OCI-LY7 (cell line): ENCODE data around the gene VAMP7.

Source experiments
- CTCF ChIP-seq: fragments of 200-600 bp; sonication (generic); conservative IDR thresholded peaks from 2 replicates; pipeline ENCODE4 v1.5.1; 2014; ENCODE audit warnings: mild to moderate bottlenecking, antibody characterized with exemption, low read length, moderate library complexity, mixed read lengths
- EZH2phosphoT487 ChIP-seq: fragments of 200-600 bp; sonication (generic); IDR thresholded peaks from 2 replicates; pipeline ENCODE4 v1.6.1; 2018; ENCODE audit warnings: low read depth, borderline replicate concordance, mild to moderate bottlenecking, mixed run types, antibody characterized with exemption, low read length, moderate library complexity, mixed read lengths

GRCh38 chrX:155893521-155893920 lies 12.4 kb downstream of the VAMP7 start:
- TF ChIP-seq CTCF (no peak), EZH2phosphoT487 (no peak)
